HG02884 (cell line): Measurements from ENCODE around the gene CXorf66.
"Not testable (repeated sequence)": the region's sequence is repeated elsewhere in the genome, so short reads cannot be mapped to it uniquely, and the experiment has no call there.

Source experiments
- ATAC-seq: cut with Tn5 transposase; IDR thresholded peaks from one replicate; pipeline ENCODE4 v1.9.1; 2021; ENCODE audit warnings: mild to moderate bottlenecking, moderate library complexity; ENCODE audit not compliant: unreplicated experiment

The CXorf66 gene

DNA sequence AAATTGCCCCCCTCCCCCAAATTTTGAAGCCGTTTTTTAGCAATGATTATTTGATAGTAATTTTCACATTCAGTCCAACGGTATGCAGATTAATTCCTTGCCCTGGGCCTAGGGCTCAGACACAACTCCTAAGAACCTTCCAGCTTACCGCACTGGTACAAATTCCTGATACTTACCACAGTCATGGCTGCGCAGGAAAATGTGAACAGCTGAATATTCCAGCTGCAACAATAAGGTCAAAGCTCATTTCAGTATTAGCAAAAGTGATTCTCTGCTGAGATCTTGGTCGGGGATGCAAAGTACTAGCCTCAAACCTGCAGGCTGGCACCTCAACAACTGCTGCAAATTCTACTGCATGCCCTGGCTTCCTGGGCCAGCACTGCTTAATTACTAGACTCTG, 35.4 kb downstream of the CXorf66 start:
- no peak for ATAC-seq

DNA sequence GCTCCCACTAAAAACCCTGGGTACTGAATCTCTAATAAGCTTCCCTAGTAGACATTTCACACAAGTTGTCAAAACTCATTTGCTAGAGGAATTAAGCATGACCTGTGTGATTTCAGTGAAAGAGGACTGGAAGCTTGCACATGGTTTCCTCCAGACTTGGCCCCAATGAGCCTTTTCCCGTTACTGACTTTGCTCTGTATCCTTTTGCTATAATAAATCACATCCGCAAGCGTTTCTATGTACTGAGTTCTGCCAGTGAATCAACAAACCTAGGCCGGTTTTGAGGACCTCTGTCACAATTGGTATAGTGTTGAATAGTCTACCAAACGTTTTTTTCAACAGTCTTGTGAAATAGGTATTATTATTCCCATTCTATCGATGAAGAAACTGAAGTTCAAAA, 40.6 kb downstream of the CXorf66 start:
- ATAC-seq: no peak

DNA sequence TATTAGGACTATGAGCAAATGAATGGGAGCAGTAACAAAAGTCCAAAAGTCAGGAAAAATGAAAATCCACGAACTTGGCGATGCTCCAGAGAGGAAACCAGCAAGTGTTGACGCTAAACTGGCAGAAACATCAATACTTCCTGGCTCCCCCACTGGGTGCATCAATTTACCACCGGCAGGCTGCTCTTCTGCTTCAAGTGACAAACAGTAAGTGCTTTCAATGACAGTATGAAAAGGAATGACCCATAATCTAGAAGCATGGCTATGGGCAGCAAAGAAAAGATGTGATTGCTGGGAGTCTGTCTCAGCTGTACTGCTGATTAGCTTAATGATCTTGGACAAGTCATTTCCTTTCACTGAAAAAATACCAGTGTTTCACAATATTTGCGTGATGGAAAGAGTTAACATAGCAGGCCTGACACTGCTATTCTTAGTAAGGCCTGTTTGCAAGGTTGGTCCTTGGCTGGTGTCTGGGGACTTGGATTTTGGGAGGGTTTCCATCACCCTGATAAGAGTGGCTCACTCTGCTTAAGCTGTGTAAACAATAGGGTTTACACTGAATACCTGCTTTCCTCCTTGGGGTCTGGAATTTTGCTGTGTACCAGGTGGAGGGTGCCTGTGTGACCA, 41.1 kb downstream of the CXorf66 start:
- ATAC-seq: no peak

DNA sequence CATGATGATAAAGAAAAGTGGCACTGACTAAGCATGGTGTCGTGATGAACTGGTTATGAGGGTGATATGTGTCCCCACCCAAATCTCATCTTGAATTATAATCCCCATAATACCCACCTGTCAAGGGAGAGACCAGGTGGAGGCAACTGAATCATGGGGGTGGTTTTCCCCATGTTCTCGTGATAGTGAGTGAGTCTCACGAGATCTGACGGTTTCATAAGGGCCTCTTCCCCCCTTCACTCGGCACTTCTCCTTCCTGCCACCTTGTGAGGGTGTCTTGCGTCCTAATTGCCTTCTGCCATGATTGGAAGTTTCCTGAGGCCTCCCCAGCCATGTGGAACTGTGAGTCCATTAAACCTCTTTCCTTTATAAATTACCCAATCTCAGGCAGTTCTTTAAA, 44.2 kb downstream of the CXorf66 start:
- not testable (repeated sequence) for ATAC-seq

DNA sequence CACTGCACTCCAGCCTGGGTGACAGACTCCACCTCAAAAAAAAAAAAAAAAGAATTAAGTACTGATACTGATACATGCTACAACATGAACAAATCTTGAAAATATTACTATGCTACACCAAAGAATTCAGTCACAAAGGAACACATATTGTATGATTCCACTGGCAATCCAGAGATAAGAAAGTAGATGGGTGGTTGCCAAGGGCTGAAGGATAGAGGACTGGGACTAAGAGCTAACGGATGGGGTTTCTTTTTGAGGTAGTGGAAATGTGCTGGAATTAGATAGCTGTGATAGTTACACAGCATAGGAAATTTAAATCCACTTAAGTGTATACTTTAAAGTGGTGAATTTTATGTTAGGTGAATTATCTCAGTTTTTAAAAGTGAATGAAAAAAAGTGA, 45.0 kb downstream of the CXorf66 start:
- ATAC-seq: no peak

DNA sequence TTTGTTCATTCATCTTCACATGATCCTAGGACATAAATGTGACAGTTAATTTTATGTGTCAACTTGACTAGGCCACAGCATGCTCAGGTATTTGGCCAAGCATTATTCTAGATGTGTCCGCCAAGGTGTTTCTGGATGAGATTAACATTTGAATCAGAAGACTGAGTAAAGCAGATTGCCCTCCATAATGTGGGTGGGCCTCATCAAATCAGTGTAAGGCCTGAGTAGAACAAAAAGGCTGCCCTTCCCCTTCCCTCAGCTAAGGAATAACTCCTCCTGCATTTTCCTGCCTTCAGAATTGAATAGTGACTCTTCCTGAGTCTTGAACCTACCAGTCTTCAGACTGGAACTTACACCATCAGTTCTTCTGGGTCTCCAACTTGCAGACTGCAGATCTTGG, 50.9 kb downstream of the CXorf66 start:
- ATAC-seq: no peak

DNA sequence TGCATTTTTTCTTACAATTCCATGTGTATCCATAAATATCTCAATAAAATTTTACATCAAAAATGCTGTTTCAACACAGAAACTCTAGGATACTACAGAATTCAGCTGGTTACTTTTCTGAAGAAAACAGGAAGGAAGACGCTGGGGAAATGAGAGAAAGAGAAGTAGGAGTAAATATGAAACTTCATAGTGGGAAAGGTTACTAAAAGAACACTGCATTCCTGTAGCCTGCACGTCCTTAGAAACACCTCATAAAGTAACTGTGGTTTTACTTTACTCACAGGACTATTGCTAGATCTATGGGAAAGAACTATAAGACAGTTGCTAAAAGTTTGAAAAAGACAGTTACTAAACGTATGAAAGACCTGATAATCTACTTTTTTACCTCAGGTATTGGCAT, 55.6 kb downstream of the CXorf66 start:
- no peak for ATAC-seq

DNA sequence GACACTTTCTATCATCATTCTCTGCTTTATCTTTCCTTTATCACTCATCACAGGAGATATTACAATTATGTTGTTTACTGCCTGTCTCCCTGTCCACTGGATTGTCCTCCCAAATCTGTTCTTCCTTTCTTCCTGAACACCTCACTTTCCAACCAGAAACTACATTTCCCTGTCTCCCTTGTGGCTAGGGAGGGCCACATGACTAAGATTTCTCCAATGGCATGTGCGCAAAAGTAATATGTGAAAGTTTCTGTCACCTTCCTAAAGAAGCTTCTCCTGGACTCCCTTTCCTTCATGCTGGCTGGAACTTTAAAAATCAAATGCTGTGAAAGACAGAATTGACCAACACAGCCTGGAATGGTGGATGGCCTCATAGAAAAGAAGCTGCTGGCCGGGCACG, 58.2 kb downstream of the CXorf66 start:
- no peak for ATAC-seq

DNA sequence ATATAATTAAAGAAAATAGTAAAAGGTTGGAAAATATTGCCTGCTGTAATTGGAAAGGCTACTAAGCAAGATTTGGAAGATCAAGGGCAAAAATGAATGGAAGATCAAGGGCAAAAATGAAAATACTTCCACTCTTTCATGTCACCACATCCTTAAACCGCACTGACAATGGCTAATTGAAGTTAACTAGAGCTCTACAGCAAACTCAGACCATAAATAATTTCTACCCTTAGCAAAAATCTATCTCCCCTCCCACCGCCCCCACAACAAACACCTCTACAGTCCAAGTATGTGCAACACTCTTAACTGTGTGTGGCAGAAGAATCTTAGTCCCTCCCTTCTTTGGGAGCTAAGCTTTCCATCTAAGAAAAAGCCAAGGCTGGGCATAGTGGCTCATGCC, 59.6 kb downstream of the CXorf66 start:
- ATAC-seq: no peak
